ELF-1 (cell line): ENCODE measurements around the gene RNU1-2.
"Not testable (repeated sequence)": the region's sequence is repeated elsewhere in the genome, so short reads cannot be mapped to it uniquely, and the experiment has no call there.

Experiments
- DNase-seq: peaks from one replicate; pipeline ENCODE4 v3.0.0-alpha.2; 2016; ENCODE audit warnings: low read depth, low spot score

The RNU1-2 gene

DNA sequence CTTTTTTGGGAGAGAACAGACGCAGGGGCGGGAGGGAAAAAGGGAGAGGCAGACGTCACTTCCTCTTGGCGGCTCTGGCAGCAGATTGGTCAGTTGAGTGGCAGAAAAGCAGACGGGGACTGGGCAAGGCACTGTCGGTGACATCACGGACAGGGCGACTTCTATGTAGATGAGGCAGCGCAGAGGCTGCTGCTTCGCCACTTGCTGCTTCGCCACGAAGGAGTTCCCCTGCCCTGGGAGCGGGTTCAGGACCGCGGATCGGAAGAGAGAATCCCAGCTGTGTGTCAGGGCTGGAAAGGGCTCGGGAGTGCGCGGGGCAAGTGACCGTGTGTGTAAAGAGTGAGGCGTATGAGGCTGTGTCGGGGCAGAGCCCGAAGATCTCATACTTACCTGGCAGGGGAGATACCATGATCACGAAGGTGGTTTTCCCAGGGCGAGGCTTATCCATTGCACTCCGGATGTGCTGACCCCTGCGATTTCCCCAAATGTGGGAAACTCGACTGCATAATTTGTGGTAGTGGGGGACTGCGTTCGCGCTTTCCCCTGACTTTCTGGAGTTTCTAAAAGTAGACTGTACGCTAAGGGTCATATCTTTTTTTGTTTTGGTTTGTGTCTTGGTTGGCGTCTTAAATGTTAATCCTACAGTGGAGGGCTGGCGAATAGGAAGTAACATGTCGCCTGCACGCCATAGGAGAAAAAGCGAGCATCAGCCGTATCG, at the start of gene RNU1-2:
TSS of gene RNU1-2 (plus strand) at position 383 of the 718 bp plus-strand sequence.
- peak; percentile 98 for DNase-seq

DNA sequence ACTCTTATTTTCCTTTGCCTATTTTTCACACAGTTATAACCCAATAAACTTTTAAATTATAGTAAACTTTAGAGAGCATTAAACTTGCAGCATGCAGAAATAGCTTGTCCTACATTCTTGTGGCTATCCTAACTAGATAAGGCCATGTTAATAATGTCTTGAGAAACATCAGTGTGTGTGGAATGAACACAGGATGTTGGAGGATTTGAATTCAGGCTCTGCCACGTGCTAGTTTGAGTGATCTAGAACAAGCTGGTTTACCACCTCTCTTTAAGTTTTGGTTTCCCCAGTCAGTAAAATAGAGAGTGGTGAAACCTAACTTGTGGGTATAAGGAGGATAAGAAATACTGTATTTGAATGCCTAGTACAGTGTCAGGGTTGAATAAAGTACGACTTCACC, 39.6 kb upstream of the RNU1-2 start:
- DNase-seq = not testable (repeated sequence)

DNA sequence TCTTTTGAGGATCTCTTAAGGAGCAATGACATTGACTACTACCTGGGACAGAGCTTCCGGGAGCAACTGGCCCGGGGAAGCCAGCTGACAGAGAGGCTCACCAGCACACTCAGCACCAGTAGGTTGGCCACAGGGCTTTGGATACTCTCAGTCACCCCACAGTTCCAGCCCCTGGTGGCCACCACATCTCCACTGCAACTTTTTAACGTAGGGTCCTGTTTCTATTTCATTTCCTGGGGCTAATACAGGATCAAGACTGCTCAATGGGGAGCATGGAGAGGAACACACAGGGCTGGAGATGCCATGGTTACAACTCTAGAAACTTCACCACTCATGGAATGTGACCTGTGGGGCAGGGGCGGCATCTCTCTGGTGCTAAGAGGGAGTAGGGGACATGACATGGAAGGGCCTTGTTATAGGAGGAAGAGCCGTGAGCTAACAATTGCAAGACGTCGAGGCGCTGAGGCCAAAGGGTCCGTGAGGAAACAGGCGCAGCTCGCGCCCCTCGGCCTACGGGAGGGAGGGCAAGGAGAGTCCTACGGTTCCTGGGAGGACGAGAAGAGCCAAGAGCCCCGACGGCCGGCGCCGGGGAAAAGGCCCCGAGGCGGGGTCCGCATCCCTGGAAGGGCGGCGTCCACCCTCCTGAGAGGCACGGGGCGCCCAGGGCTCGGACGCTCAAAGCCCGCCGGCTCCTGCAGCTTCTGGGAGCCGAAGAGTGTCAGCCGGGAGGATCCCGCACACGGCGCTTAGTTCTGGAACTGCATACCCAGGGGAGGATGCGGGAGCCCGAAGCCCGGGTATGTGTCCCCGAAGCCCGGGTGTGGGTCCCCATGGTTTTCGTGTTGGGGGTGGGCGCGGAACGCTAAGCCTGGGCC, 36.4 kb upstream of the RNU1-2 start:
- DNase-seq = not testable (repeated sequence)

DNA sequence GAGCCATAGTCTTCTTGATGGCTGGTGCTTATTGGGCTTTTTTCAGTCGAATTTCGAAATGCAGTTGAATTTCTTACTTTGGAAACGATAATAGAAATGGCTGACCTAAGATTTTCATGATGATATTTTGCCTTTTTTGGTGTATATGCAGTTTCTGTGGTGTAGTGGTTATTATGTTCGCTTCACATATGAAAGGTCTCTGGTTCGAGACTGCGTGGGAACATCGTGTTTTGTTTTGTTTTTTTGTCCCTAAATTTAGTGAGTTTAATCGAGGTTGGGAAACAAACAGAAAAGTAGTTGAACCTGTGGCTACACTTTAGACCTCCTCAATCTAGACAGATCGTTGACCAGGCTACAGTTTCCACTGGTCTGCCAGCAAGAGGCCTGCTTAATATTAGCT, 35.7 kb upstream of the RNU1-2 start:
- DNase-seq = not testable (repeated sequence)

DNA sequence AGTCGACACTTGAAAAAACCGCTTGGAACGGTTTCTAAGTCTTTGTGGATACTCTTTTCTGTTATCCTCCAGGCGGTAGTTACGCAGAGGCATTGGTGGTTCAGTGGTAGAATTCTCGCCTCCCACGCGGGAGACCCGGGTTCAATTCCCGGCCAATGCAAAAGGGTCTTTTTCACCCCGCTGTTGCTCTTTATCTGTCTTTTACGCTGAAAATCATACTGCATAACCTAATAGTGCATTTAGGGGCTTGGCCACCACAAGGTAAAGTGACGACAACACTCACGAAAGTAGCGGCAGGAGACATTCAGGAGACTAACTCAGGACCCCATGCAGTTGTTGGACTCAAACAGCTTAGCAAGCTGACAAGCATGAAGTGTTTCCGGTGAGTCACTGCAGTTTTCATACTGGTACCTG, 33.9 kb upstream of the RNU1-2 start:
- peak; percentile 74 for DNase-seq

DNA sequence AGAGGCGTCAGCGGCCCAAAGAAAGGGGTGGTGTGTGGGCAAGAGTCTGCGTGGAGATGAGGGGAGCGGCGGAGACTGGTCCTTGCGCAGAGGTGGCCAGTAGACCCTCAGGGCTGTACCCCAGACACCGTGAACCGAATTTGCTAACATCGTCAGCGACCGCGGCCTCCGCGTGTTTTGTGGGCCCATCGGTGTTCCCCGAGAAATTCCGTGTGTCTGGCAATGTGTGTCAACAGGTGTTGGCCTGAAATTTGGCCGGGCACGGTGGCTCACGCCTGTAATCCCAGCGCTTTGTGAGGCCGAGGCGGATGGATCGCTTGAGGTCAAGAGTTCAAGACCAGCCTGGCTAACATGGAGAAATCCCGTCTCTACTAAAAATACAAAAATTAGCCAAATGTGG, 33.4 kb upstream of the RNU1-2 start:
- DNase-seq = not testable (repeated sequence)

DNA sequence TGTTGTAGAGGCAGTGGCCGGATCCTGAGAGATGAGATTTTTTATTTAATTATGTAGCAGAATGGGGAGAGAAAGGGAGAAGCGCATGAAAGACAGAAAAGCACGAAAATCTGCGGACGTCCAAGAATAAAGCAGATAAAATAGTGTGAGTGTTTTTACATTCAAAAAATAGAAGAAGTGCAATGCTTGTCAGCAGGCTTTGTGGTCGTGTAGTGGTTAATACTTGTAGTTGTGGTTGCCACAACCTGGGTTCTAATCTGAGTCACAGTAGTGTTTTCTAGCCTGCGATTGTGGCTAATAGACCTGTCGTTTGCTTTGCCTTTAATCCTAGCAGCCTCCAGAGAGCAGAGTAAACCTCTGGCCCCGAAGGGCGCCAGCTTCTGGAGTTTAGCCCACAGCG, 32.8 kb upstream of the RNU1-2 start:
- not testable (repeated sequence) for DNase-seq

DNA sequence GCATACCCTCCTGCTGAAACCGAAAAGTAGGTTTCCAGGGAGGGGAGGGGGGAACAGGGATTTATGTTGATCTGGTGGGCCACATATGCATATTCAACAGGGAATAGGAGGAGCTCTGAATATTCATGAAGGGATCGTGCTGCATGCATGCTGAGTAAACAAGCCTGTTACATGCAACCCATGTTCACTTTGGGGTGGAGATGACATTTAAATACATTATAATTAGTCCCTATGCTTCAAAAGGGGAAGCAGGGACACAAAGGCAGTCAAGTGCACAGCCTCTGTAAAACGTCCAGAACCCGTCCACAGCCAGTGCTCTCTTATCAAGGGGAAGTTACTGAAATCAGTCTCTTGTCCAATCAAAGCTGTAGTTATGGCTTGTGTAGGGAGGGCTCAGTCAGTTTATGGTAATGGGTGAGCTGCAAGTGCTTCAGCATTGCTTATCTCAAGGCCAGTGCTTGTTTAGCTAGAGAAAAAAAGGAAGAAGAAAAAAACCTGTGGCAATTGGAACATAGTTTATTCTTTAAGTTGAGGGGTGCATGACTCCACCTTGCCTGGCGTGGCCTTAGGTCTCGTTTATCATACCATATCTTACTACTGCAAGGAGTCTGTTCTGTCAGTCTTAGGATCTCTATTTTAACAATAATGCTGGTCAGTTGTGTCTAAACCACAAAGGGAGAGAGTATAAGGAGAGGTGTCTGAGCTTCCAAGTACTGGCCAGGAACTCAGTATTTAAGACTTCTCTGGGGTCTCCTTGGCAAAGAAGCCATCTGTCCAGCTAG, 28.7 kb upstream of the RNU1-2 start:
- not testable (repeated sequence) for DNase-seq

DNA sequence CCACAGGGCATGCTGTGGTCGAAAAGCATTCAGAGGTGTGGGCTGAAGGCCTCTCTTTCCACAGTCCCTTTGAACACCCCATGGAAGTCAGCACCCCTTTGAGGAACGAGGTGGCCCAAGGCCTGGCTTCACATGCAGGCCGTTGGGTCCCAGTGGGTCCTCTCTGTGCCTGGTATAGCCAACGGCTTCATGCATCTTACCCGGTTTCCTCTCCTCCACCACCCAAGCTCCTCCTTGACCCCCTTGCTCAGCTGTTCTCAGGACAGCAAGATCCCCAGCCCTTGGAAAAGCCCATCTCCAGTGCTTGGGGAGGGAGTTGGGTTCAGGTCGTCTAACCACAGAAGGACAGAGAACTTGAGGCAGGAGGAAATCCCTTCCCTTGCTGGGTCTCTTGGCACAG, 27.0 kb upstream of the RNU1-2 start:
- not testable (repeated sequence) for DNase-seq

DNA sequence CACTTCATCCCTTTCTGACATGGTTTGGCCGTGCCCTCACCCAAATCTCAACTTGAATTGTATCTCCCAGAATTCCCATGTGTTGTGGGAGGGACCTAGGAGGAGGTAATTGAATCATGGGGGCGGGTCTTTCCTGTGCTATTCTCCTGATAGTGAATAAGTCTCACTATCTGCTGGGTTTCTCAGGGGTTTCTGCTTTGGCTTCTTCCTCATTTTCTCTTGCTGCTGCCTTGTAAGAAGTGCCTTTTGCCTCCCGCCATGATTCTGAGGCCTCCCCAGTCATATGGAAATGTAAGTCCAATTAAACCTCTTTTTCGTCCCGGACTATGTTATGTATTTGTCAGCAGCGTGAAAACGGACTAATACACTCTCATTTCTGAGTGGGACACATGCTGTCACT, 25.8 kb upstream of the RNU1-2 start:
- DNase-seq = not testable (repeated sequence)

DNA sequence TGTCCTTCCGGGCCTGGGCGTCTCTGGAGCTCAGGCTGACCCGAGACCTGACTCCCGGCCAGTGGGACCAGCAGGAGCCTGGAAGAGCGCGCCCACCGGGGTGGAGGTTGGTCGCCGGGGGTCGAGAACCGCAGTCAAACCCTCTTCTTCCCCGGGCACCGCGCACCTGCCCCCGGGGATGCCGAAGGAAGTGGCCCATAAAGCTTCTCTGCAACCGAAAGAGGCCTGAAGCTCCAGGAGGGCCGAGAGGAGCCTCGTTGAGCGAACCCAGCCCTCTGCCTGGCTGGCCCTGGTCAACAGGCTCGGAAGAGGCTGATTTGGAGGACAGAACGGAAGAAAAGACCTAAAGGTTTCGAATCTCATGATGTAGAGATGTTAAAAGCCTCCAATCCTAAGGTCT, 24.6 kb upstream of the RNU1-2 start:
- DNase-seq = not testable (repeated sequence)

DNA sequence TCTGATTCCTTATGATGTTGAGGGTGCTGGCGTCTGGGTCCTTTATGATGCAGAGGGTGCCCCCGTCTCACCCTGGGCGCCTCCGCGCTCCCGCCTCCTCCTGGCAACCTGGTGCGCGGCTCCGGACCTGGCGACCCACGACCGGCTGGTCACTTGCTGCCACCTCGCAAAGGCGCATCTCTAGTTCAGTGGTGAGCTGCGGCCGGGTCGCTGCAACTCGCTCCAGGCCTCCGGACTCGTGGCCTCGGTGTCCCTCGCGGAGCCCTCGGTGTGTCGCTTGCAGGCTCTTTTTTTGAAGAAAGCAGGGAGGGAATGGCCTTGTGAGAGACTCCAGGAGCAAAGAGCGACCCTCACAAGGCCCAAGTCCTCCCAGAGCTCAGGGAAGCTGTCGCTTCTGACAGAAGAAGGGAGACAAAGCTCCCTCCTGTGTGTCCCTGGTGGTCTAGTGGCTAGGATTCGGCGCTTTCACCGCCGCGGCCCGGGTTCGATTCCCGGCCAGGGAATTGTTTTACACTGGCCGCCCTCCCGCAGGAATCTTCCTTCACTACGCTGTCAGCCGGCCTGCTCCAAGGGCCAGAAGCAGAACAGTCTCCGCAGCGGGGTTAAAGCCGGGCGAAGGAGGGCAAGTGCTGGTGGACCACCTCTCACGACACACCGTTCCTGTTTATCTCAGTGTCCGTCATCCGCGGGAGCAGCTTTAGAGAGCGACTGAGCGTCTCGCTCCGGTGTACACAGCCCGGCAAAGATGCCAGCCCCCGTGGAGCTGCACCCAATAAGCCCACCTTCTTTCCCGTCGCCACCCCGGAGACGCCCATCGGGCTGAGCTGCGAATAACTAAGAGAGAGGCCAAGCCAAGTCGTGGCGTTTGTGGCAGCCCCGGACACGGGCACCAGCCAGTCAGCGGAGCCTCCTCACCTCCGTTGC, 23.4 kb upstream of the RNU1-2 start:
- peak; percentile 97 for DNase-seq

DNA sequence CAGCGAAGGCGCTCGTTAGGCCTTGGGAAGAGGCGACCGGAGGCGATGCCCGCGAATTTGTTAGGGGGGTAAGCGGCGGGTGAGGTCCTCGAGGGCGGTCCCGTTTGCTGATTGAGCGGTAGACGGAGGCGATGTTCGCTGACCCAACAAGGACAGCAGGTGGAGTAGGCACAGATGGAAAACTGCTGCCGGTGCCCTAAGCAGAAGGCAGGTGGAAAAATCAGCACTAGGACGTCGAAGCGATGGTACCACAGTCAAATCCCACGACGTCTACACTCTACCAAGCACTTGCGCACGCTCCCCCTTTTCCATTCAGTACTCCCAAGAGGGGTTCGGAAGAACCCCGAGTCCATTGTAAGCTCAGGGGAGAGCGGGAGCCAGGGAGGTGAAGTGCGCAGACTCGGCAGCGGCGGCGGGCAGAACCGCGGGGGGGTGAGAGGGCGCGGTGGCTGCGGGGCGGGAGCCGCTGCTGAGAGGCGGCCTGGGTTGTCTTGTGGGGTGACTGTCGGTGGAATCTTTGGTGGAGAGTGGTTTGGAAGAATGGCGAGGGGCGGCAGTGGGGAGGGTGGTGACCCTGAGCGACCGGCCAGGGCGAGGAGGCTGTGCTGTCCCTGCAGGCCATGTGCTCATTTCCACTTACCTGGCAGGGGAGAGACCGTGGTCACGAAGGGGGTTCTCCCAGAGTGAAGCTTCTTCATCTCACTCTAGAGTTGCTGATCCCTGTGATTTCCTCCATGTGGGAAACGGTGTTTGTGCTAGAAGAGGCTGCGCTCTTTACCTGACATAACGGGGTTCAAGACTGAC, 22.5 kb upstream of the RNU1-2 start:
- DNase-seq = peak; percentile 36

DNA sequence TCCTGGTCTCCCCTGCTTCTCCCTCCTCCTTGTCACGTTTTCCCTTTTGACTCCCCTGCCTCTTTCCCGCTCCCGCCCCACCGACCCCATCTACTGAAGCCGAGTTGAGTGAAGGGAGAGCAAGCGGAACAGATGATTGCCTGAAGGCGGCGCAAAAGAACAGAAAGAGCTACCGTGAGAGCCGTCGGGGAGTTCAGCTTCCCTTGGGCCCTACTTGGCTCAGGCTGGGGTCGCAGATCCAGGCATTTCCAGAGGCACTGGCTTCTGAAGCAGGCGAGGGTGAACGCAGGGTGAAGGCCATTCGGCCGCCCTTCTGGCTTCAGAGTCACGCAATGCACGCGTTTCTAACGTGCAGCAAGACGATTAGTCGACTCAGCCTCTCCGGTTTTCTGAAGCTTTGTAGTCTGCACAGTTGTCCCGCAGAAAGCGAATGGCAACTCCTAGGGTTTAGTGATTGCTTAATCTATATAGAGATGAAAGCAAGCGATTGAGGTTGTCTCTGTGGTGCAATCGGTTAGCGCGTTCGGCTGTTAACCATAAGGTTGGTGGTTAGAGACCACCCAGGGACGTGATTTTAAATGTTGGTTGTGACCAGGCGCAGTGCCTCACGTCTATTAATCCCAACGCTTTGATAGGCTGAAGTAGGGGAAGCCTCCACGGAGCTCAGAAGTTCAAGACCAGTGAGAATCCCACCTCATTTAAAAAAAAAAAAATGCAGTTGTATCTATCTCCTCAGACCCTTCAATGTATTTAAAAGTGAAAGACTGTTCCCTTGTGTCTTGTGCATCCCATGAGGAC, 20.6 kb upstream of the RNU1-2 start:
- DNase-seq = not testable (repeated sequence)

DNA sequence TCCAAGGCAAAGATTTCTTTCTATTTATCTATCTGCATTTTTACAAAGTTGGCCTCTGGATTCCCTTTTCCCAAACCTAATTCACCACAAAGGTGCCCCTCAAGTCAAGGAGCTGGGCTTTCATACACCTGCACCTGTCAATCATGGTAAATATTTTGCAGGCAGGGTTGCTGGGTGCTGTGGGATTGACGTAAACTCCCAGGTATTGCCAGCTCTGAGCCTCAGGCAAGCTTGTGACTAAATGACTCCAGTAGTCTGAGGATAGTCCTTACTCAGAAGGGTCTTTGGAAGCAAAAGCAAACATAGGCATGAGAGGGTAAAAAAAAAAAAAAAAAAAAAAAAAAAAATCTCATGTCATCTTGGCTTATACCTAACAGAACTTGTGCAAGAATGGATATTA, 14.0 kb upstream of the RNU1-2 start:
- not testable (repeated sequence) for DNase-seq

DNA sequence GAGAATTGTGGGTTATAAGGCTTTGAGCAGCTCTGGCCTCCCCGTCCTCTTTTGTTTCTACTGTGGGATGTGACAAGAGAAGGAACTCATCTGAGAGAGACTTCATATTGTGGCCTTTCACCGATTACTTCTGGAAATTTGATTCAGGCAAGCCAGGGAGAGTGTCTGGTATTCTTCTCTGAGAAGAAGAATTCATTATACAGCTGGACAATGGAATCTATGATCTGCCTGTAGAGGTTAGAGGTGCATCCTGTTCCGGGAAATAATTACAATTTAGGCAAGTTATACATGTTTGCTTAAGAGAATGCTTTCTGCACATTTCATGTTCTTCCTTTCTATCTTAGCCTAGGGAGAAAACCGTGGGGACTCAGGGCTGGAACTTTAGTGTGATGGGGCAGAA, 12.8 kb upstream of the RNU1-2 start:
- no peak for DNase-seq

DNA sequence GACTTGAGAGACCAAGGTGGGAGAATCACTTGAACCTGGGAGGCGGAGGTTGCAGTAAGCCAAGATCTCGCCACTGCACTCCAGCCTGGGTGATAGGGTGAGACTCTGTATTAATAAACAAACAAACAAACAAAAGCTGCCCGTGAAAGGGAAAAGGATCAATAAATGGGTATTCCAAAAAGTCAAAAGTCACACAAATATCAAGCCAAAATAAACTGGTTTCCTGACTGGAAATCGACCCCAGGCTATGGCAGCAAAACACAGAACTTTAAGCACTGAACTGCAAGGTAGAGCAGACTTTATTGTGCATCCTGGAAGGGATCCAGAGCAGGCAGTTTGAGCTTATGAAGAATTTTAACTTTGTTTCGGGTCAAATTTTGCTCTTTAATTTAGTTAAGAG, 11.3 kb upstream of the RNU1-2 start:
- DNase-seq = not testable (repeated sequence)

DNA sequence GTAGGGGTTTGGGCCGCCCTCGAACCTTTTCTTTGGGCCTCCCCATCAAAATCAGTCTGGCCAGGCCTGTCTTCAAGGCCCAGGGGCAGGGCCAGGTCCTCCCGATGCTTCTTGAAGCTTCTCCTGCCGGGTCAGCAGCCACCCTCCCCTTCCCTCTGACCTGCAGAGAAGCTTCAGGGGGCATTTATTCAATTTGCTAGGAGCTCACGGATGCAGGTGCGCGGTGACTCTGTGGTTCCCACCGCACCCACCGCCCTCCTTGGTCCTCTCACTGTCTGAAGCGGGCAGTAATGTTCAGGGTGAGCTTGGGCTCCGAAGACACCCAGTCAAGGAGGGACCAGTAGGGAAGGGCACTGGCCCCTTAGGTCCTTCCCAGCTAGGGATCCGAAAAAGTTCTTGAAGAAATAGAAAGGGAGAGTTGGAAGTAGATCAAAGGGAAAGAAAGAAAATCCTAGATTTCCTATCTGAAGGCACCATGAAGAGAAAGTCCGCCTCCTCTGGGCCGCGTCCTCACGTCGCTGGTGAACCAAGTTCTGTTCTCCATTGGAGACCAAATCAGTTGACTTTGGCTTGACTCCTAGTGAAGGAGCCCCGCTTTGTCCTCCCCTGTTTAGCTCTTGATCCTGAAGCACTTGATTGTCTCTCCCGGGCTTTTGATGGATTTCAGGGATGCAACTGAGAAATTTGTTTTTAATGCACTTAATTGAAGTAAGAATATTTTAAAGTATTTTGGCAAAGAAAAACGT, 8.7 kb upstream of the RNU1-2 start:
- no peak for DNase-seq
